ENCODE data around the gene CCL4L2.
A peak's percentile ranks its signal among the peaks of the same experiment; 100 is the strongest.
"Not testable (repeated sequence)": the region's sequence is repeated elsewhere in the genome, so short reads cannot be mapped to it uniquely, and the experiment has no call there.

Gene CCL4L2

GRCh38 chr17:36210439-36211211 is at the start of gene CCL4L2:
Gene CCL4L2 (plus strand): TSS chr17:36211063.
- not testable (repeated sequence) for H3K4me3 ChIP-seq (replicated peaks in 1 of 2; ENCODE audit: low read depth in 2 of 2, low read length in 2 of 2); DNase-seq (ENCODE audit: low read depth in 2 of 2)

DNA sequence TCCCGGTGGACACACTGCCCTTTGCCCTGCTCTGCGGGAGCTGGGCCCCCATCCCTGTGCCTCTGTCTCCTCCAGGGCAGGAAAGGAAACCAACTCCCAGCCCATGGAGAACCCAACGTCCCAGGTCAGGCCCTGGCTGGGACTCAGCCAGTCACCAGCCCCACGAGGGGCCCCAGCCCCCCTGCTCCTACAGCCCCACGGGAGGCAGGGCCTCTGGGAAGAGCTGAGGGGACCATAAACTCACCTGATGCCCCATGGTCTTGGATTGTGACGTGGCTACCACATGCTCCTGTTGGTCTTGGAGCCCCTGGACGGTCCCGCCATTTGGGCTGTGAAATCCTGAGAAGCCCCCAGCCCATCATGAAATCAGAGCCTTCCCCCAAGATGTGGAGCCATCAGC is 42.0 kb upstream of the CCL4L2 start:
- not testable (repeated sequence) for DNase-seq (ENCODE audit: low read depth in 2 of 2); H3K4me3 ChIP-seq (replicated peaks in 1 of 2; ENCODE audit: low read depth in 2 of 2, low read length in 2 of 2)

GRCh38 chr17:36176536-36176935 is 34.3 kb upstream of the CCL4L2 start, which contains the start of gene TBC1D3B:
Gene TBC1D3B (minus strand): TSS chr17:36176636. CDS start chr17:36175050, 1,586 bp downstream.
- not testable (repeated sequence) for H3K4me3 ChIP-seq (replicated peaks in 1 of 2; ENCODE audit: low read depth in 2 of 2, low read length in 2 of 2); DNase-seq (ENCODE audit: low read depth in 2 of 2)

GRCh38 chr17:36181446-36182175 is 29.3 kb upstream of the CCL4L2 start:
- DNase-seq (ENCODE audit: low read depth in 2 of 2); H3K4me3 ChIP-seq (replicated peaks in 1 of 2; ENCODE audit: low read depth in 2 of 2, low read length in 2 of 2): not testable (repeated sequence)

GRCh38 chr17:36182176-36183000 is 28.5 kb upstream of the CCL4L2 start:
- peak overlapping the region; percentile 39 to 76 for H3K4me3 ChIP-seq (replicated peaks in 1 of 2; ENCODE audit: low read depth in 2 of 2, low read length in 2 of 2)
- TF ChIP-seq, protein P1, sequence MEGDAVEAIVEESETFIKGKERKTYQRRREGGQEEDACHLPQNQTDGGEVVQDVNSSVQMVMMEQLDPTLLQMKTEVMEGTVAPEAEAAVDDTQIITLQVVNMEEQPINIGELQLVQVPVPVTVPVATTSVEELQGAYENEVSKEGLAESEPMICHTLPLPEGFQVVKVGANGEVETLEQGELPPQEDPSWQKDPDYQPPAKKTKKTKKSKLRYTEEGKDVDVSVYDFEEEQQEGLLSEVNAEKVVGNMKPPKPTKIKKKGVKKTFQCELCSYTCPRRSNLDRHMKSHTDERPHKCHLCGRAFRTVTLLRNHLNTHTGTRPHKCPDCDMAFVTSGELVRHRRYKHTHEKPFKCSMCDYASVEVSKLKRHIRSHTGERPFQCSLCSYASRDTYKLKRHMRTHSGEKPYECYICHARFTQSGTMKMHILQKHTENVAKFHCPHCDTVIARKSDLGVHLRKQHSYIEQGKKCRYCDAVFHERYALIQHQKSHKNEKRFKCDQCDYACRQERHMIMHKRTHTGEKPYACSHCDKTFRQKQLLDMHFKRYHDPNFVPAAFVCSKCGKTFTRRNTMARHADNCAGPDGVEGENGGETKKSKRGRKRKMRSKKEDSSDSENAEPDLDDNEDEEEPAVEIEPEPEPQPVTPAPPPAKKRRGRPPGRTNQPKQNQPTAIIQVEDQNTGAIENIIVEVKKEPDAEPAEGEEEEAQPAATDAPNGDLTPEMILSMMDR (IDR thresholded peaks at IDR 0.05; ENCODE audit: low read depth, low read length): no peak
- peak in 1 of 2 donors; percentile 45 for DNase-seq (ENCODE audit: low read depth in 2 of 2)

GRCh38 chr17:36183001-36183971 is 27.6 kb upstream of the CCL4L2 start:
- TF ChIP-seq, protein P1 (IDR thresholded peaks at IDR 0.05; ENCODE audit: low read depth, low read length): no peak

DNA sequence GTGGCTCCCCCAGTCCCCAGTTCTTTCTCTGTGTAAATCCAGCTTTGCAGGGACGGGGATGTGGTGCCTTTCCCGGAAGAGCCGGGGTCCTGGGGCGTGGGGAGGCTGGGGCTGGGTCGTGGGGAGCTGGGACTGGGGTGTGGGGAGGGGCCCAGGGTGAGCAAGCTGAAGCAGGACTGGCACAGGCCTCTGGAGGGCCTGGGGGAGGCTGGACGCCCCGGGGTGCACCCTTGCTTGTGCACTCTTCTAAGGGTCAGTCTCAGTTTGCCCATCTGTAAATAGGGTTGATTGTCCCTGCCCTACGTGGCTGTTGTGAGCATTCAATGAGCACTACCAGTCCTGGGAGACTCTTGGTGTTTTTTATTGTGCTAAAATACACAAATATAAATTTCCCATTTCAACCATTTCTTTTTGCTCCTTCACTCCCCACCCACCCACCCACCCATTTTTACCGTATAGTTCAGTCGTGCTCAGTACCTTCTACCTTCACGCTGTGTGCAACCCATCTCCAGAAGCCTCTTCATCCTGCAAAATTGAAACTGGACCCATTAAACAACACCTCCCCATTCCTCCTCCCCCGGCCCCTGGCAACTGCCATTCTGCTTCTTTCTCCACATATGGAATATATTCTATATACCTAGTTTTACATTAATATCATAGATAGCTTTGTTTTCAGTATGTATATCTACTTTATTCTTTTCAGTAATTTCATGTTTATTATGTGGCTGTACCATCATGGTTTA is 26.7 kb upstream of the CCL4L2 start:
- H3K4me3 ChIP-seq (replicated peaks in 1 of 2; ENCODE audit: low read depth in 2 of 2, low read length in 2 of 2): peak overlapping the region in 1 of 2 donors; percentile 76
- TF ChIP-seq, protein P1 (IDR thresholded peaks at IDR 0.05; ENCODE audit: low read depth, low read length): no peak
- no peak for DNase-seq (ENCODE audit: low read depth in 2 of 2)

More at GRCh38 chr17:36183001-36183971, 27.6 kb upstream of the CCL4L2 start:
- peak; percentile 24 to 89 for DNase-seq (ENCODE audit: low read depth in 2 of 2)
- peak overlapping the region; percentile 39 to 76 for H3K4me3 ChIP-seq (replicated peaks in 1 of 2; ENCODE audit: low read depth in 2 of 2, low read length in 2 of 2)
